Measurements from ENCODE around the gene POU4F1.

POU4F1 gene

GRCh38 chr13:78606471-78607408, 3.4 kb upstream of the POU4F1 start:
- DNase-seq = no peak

GRCh38 chr13:78604782-78605611, 1.6 kb upstream of the POU4F1 start:
- DNase-seq = no peak

- no peak for DNase-seq
These were observed 652 bp downstream of the POU4F1 start for GRCh38 chr13:78602561-78603239.

GRCh38 chr13:78601874-78602560, 1.3 kb downstream of the POU4F1 start:
- DNase-seq = no peak

- DNase-seq = no peak
These were observed 2.1 kb downstream of the POU4F1 start for GRCh38 chr13:78601124-78601873.

- DNase-seq = no peak
These were observed 3.0 kb downstream of the POU4F1 start for GRCh38 chr13:78600280-78600883.

- DNase-seq = no peak
These were observed 3.6 kb downstream of the POU4F1 start for GRCh38 chr13:78599645-78600279.

GRCh38 chr13:78598966-78599644, 4.2 kb downstream of the POU4F1 start:
- no peak for DNase-seq

- no peak for DNase-seq
These were observed 5.1 kb downstream of the POU4F1 start for GRCh38 chr13:78598116-78598781.

- DNase-seq = no peak
These were observed 5.8 kb downstream of the POU4F1 start for GRCh38 chr13:78597602-78597932.

GRCh38 chr13:78596736-78597601, 6.4 kb downstream of the POU4F1 start:
- DNase-seq = no peak

- DNase-seq = no peak
These were observed 7.0 kb downstream of the POU4F1 start for GRCh38 chr13:78596399-78596735.

GRCh38 chr13:78595495-78596398, 7.6 kb downstream of the POU4F1 start:
- DNase-seq = no peak

- DNase-seq = no peak
These were observed 8.8 kb downstream of the POU4F1 start for GRCh38 chr13:78594456-78594975.

- DNase-seq = no peak
These were observed 9.5 kb downstream of the POU4F1 start for GRCh38 chr13:78593652-78594455.

- DNase-seq = no peak
These were observed 10.2 kb downstream of the POU4F1 start for GRCh38 chr13:78593129-78593528.

- no peak for DNase-seq
These were observed 10.8 kb downstream of the POU4F1 start for GRCh38 chr13:78592584-78592983.

Measured in amniotic stem cell (primary cell).